SKM-1 treated with dmso at 0.1 percent for 144 hours (cell line): ENCODE data around the gene TPX2.
"Not testable (repeated sequence)": the region's sequence is repeated elsewhere in the genome, so short reads cannot be mapped to it uniquely, and the experiment has no call there.

Experiments used
- DNase-seq: peaks from one replicate; lab custom pipeline; 2025; ENCODE audit not compliant: unreplicated experiment; lab: John Stamatoyannopoulos, UW

TPX2 gene

DNA sequence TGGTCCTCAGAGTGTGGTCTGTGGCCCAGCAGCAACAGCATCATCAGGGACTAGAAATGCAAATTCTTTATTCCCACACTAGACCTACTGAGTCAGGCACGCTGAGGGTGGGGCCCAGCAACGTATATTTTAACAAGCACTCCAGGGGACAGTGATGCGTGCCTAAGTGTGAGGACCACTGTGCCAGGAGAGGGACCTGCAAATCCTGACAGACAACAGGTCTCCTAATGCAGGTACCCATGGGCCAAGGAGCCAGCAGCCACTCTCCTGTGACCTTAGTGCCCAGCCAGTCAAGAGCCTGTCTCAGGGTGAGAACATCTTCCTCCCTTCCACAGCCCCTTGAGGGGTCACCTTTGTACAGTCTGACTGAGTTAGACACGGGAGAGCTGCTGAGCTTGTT is 72.1 kb downstream of the TPX2 start:
- no peak for DNase-seq

DNA sequence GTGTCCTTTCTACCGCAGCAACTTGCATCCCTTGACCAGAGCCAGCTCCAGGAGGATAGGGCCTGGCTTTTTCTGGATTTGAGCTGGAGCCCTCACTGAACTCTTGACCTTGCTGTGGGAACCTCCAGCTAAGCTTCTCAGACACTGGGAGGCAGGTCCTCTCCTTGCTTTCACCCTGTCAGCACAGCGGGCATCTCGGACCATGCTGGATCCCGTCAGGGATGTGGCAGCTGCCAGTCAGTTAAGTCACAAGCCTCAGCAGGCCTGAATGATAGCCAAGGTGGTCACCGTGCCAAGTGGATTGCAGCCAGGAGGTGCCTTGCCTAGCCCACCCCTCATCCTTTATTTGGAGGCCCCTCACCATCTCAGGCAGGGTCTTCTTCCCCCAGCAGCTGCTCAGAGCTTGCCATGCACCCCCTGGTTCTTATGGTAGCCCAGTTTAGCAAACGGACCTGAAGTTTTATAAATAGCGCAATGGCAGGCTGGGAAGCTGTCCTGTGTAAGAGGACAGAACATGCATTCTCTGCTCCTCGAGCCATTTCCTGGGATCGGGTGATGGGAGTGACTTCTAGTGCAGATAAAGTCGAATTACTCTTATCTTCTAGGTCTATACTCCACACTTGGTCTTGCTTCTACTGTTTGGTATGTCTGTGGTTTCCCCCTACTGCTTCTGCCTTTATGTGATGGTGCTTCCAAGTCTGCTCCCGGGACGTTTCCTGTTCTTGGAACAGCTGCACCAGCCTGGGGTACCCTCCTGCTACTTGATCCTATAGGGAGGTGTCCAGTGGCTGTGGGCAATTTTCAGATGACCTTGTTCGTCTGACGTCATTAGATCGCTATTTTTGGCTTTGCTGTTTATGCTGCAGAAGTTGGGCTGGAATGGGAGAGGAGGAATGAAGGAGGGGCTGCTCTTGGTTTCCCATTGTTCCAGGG is 73.0 kb downstream of the TPX2 start:
- DNase-seq: no peak

DNA sequence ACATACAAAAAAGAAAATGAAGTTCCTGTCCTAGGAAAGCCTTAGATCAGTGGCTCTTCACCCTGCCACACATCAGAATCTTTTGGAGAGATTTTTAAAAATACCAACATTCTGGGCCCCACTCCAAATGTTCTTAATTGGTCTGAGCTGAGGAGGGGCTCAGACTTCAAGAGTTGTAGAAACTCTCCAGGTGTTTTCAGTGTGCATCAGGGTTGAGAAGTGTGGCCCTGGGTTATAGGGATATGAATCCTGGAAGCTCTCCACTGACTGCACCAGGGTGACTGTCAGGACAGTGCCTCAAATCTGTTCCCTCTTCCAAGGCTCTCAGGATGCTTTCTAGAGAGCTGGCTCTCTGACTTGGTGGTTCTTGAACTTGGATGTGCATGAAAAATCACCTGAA is 74.5 kb downstream of the TPX2 start:
- DNase-seq: no peak

DNA sequence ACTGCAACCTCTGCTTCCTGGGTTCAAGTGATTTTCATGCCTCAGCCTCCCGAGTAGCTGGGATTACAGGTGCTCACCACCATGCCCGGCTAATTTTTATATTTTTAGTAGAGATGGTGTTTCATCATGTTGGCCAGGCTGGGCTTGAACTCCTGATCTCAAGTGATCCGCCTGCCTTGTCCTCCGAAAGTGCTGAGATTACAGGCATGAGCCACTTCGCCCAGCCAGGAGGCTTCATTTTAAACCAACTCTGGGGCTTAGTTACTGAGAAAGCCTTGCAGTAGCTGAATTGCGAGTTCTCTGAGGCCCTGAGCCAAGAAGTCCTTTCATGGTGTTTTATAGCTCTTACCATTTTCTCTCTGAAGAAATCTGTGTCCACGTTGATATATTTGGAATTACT is 75.1 kb downstream of the TPX2 start:
- DNase-seq: not testable (repeated sequence)

DNA sequence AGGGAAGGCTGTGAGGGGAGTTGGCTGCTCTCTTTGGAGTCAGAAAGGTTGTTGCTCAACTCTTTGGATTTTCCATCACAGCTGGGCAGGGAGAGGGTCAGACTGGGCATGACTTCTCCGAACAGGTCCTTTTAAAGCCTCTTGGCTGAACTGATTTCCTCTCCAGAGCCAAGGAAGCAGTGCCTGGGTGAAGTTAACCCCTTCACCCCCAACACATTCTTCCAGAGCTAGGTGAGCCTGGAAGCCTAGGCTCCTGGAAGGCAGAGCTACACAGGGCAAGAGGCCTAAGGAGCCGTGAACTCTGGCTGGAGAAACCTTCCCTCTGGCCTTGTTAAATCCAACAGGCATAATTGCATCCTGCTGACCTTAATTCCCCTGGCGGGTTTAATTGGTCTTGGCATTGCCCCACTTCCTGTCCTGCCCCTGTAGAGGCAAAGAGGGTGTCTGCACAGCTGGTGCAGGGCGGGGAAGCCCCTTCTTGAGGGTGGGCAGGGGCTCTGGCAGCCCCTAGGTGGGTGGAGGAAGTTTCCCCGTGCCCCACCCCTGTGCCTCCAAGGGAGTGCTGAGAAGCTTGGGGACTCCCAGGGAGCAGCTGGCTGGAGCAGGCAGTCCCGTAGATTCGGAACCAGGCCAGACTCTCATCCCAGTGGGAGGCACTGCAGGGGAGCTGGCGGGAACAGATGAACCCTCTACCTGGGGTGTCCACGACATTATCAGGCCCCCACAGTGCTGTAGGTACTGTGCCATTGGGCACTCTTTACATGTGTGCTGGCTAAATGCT is 76.5 kb downstream of the TPX2 start:
- DNase-seq: no peak

DNA sequence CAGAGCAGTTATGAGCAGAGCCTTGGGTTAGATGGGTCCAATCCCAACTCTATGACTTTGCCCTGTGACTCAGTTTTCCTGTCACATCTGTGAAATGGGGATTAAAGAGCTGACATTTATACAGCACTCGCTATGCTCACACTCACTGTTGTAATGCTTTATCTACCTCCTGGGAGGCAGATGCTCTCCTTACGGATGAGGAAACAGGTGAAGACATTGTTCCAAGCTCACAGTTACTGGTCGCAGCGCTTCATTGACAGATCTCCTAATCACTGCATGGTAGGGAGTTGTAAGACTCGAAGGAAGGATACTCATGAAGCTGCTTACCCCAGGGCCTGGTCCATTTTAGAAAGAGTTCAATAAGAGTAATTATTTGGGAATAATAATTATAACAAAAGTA is 77.1 kb downstream of the TPX2 start:
- no peak for DNase-seq

DNA sequence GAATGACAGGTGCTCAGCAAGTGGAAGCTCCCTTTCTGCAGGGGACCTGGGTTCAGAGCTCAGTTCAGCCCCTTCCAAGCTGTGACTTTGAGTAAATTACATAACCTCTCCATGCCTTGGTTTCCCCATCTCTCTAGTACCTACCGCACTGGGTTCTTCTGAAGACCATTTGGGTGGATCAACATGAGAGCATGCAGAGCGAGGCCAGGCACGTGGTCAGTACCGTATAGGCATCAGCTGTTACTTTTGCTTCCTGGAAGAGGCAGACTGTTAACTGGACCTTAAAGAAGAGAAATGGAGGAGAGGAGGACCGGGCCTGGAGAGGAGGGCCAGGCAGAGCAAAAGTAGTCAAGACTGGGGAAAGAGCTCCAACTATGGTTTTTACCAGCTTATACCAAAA is 78.4 kb downstream of the TPX2 start:
- DNase-seq: no peak

DNA sequence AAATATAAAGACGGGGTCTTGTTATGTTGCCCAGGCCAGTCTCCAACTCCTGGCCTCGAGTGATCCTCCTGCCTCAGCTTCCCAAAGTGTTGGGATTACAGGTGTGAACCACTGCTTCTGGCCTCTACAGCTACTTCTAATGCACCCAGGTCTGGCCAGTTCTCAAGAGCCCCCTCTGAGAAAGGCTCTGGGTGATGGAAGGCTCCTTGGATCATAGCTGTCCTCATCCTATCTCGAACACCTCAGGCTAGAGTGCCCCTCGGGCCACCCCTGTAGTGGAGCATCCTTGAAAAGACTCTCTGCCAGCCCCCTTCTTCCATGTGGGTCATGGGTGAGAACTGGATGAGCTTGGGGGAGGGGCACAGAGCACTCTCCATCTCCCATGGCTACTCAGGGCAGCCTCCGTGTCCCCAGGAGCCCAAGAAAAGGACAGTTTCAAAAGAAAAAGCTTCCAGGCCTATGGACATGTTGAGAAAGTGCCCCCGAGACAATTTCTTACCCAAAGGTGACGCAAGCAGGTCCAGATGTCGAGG is 79.4 kb downstream of the TPX2 start:
- DNase-seq: no peak

DNA sequence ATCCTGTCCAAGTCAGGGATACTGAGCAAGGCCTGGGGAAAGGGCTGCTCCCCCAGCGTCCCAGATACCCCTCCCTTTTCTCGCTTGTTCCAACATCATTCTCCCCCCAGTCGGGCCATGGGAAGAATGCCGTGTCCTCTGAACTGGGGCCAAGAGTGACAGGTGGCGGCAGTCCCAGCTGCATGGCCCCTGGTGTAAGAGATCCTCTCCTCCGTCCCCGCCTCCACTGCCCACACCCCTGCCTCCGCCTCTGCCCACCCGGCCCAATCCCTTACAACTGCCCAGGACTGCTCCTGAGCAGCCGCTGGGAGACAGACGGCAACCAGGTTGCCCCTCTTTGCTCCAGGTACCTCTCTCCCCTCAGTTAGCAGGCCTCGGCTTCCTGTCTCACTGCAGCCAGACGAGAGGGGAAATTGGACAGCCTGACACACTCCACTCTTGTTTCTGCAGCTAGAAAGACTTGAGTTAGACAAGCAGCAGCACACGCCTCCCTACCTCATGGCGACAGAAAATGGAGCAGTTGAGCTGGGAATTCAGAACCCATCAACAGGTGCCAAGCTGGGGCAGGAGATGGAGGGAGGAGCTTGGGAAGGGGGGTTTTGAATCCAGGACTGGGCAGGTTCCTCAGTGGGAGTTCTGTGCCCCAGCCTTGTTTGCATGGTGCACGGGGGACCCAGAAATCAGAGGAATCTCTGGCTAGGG is 80.1 kb downstream of the TPX2 start, which contains the start of gene MYLK2:
Gene MYLK2 (plus strand): TSS at position 274 of the 702 bp plus-strand sequence. CDS start 225 bp downstream, at position 499.
- DNase-seq: no peak

DNA sequence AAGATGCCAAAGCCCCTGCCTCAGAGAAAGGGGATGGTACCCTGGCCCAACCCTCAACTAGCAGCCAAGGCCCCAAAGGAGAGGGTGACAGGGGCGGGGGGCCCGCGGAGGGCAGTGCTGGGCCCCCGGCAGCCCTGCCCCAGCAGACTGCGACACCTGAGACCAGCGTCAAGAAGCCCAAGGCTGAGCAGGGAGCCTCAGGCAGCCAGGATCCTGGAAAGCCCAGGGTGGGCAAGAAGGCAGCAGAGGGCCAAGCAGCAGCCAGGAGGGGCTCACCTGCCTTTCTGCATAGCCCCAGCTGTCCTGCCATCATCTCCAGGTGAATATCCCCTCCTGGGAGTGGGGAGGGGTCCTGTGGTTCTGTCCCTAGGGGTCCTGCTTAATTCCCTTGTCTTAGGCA is 81.1 kb downstream of the TPX2 start:
- no peak for DNase-seq

DNA sequence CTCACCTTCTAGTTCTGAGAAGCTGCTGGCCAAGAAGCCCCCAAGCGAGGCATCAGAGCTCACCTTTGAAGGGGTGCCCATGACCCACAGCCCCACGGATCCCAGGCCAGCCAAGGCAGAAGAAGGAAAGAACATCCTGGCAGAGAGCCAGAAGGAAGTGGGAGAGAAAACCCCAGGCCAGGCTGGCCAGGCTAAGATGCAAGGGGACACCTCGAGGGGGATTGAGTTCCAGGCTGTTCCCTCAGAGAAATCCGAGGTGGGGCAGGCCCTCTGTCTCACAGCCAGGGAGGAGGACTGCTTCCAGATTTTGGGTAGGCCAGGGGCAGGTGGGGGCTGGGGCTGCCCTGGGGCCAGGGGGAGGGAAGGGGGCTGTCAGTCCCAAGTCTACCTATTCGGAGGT is 82.3 kb downstream of the TPX2 start:
- DNase-seq: no peak

DNA sequence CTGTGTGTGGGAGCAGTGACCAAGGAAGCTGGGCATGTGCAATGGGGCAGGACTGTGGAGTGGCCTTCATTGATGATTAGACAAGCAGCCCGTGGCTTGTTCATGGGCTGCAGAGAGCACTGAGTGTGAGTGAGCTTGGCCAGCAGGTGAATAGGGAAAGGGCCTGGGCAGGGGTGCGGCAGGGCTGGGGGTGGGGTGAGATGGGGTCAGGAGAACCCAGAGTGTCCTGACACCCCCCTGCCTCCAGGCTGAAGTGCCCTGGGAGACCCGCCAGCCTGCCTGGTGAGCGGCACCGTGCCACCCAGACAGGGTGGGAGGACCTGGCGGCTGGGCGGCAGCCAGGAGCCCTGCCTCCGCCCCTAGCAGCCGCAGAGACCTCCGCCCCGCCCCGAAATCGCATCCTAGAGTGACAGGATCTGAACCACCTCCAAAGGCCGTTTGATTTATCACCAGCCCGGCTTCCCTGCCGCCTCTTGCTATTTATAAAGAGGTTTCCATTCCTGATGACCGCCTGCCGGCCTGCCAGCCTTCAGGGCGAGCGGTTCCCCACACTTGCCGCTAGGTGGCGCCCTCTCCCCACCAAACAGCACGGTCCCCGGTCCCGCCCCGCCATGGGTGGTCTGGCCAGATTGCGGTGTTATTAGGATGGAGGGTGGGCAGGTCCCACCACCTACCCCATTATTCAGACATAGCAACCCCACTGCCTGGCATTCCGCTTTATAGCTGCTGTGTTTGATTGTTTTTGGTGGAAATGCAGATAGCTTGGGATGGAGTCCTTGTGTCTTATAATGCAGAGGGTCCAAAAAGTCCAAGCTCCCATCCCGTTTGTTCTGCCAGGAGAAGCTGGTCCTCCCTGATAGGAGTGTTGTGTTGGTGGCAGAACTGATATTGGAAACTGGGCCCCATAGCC is 83.6 kb downstream of the TPX2 start:
- peak; percentile 22 for DNase-seq

DNA sequence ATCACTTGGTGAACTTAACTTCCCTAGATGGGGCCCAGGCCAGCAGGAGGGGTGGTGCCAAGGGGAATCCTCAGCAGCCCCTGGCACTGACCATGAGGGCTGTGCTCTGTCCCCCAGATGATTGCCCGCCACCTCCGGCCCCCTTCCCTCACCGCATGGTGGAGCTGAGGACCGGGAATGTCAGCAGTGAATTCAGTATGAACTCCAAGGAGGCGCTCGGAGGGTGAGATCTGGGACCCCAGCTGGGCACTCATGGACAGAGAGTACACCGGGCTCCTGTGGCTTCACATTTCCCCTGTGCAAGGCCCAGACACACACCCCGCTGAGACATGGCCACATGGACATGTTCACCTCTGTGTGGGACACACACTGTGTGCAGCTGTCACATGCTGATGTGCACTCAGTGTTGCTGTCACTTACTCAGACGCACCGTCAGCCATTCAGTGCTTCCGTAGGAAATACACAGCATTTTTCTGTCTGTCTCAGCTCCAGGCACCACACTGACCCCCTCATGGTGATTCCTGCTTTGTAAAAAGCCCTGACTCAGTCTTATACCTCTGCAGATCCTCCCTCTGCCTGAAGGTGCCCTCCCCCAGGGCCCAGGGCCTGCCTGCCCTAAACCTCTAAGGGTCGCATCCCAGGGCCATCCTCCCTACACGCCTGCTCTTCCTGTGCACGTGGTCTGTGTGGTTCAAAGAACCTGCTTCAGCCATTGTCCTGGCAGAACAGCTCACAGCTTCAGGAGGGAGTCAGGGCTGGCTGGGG is 84.5 kb downstream of the TPX2 start:
- no peak for DNase-seq

DNA sequence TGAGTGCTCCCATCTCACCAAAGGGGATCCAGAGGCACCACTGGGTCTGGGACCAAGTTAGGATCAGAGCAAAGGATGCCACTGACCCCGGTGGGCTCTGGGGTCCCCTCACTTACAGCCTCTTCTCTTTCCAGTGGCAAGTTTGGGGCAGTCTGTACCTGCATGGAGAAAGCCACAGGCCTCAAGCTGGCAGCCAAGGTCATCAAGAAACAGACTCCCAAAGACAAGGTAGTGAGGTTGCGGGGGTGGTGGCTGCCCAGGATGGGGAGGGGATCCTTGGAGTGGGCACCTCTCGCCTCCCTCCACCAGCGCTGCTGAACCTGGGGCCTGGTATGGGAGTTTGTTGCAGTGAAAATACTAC is 85.0 kb downstream of the TPX2 start:
- DNase-seq: no peak

DNA sequence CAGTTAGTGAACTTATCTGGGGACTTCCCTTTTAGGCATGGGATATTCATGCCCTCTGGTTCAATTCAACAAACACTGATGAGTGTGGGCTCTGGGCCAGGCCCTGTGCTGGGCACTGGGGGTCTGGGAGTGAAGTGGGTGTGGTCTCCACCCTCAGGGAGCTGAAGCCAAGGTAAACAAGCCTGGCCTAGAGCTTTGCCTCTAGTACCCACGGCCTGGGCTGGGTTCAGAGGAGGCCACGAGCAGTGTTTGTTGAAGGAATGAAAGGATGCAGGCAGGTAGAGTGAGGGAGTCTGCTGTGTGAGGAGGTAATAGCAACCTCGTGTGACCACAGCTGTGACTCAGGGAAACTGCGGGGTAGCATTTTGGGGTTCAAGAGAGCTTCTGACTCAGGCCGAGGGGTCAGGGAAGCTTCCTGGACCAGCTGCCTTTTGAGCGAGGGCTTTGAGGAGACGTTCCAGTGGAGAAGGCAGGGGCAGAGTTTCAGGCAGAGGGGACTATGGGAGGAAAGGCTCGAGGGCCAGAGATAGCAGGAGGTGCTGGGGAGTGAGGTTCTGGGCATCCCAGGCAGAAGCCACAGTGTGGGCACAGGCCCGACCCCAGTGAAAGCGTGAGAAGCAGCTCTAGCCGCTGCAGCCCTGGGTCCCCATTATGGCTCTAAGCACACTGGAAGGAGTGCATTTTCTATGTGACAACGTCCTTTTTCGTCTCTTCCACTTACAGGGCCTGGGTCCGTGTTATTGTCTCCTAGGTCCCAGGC is 85.6 kb downstream of the TPX2 start:
- DNase-seq: no peak

DNA sequence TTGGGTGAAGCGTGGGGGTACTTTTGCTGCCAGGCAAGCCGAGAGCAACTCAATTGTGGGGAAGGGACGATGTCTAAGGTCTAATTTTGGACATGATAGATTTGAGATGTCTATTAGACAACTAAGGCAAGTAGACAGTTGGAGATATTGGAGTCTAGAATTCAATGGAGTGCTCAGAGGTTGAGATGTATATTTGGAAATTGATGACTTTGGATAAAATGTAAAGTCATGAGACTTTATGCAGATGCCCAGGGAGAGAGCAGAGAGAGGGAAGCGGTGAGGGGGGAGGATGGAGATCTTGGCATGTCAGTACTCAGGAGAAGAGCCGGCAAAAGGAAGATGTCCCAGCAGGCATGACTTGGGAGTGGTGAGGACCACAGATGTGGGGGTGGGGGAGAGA is 87.0 kb downstream of the TPX2 start:
- no peak for DNase-seq

DNA sequence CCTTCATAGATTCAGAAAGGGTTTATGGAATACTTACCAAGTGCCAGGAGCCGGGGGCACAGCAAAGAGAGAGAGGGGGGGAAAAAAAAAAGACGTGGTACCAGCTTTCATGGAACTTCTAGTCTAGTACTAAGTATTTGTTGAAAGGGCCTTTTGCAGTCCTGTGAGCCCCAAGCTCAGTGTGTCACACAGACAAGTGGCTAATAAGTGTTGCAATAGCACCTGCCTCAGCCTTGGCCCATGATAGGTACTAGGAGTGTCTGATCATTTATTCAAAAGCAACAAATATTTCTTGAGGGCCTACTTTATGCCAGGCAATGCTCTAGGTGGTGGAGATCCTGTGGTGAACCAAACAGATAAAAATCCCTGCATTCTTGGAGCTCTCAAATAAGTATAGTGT is 88.0 kb downstream of the TPX2 start:
- DNase-seq: no peak

DNA sequence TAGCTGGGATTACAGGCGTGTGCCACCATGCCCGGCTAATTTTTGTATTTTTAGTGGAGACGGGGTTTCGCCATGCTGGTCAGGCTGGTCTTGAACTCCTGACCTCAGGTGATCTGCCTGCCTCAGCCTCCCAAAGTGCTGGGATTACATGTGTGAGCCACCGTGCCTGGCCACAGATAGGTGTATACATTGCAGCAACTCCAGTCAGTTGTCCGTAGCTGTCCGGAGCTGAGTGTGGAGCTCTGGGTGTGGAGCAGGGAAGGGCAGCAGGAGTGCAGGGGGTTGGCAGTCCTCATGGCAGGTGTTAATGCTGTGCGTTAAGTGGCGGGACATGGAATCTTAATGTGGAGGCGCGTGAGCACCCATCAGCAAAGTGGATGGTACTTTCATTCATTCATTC is 88.9 kb downstream of the TPX2 start:
- not testable (repeated sequence) for DNase-seq

DNA sequence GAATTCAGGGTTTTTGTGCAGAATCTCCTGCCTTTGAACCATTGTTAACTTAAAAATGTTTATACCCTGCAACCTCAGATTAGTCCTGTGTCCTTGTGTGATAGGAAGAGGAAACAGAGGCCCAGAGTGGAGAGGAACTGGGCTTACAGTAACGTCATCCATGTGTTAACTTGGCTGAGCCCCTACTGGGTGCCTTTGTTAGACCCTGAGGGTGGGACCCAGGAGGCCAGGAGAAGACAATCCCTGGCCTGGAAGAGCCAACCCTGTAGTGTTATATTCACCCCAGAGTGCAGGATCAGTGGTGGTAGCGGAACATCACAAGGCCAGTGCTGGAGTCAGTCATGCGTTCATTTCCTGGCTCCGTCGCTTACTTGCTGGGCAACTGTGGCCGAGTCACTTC is 90.6 kb downstream of the TPX2 start:
- DNase-seq: no peak
